Stimulated activated CD4-positive, alpha-beta T cell treated with anti-CD3 and anti-CD28 coated beads, Interleukin-15, amount 100 ng/mL, for 1 hour (primary cell): Measurements from ENCODE around the gene TSHR.
"Not testable (repeated sequence)": the region's sequence is repeated elsewhere in the genome, so short reads cannot be mapped to it uniquely, and the experiment has no call there.

ENCODE experiments used
- DNase-seq, 2 donors: peaks; one replicate each; pipeline ENCODE4 v3.0.0-alpha.2; 2020; ENCODE audit warnings: low read depth in 1 of 2, low spot score in 1 of 2

The TSHR gene

DNA sequence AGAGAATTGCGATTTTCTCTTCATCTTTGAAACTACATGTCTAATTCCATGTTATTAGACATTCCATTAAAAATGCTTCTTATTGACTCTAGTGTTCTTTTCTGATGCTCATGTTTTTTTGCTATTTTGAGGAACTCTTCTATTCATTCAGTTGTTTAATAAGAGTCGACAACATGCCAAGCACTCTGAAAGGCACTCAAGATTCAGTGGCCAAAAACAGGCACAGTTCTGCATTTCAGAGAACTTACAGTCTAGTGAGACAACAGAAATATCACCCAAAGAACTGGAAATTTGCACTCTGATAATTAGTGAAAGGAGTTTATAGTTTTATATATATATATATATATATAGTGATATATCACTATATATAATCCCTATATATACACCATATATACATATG is 111.7 kb downstream of the TSHR start:
- DNase-seq: no peak

- no peak for DNase-seq
Measured at GRCh38 chr14:81068176-81068782, 112.9 kb downstream of the TSHR start.

DNA sequence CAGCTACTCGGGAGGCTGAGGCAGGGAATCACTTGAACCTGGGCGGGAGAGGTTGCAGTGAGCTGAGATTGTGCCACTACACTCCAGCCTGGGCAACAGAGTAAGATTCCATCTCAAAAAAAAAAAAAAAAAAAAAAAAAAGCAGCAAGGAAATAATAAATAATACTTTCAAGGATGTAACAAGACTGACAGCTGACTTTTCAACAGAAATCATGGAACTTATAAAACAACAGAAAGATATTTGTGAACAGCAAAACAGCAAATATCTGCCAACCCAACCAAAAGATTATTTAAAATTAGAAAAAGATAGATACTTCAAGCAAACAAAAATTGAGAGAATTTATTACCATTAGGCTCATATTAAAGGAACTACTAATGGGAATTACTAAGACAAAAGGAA is 115.1 kb downstream of the TSHR start:
- no peak for DNase-seq

DNA sequence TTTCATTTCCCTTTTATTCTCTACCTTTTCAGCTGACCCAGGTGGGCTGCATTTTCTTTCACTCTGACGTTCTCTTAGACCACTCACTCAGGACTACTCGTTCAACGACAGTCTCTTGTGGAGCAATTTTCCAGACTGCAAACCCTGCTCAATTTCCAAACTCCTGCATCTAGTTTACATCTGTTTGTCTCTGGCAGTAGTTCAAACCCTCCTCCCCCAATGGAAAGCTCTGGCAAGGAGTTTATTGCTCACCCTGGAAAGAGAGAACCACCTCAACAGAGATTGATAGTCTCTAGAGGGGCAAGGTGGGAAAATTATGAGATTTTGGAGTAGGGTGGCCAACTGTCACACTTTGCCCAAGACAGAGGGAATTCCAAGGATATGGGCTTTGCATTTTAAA is 130.2 kb downstream of the TSHR start:
- no peak for DNase-seq

- no peak for DNase-seq
Measured at GRCh38 chr14:81087230-81087629, 131.8 kb downstream of the TSHR start.

- no peak for DNase-seq
Measured at GRCh38 chr14:81091139-81091538, 135.7 kb downstream of the TSHR start.

- no peak for DNase-seq
Measured at GRCh38 chr14:81091660-81092059, 136.2 kb downstream of the TSHR start.

GRCh38 chr14:81093651-81094050 is 138.2 kb downstream of the TSHR start:
- no peak for DNase-seq

GRCh38 chr14:81095539-81095938 is 140.1 kb downstream of the TSHR start:
- no peak for DNase-seq

DNA sequence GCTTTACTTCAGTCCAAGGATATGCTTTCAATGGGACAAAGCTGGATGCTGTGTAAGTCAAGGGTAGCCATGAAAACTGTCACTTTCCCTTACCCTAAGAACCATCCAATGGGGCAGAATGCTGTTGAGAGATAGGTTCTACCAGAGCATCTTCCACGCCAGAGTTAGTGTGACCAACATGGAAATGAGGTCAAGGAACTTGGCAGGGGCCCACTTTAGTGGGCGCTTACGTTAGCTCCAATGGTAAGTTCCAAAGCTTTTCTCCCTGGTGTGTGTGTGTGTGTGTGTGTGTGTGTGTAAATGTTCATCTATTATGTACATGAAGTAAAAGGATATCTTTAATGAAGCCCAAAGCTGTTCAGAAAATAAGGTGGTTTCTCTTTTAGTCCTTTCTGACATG is 141.2 kb downstream of the TSHR start:
- DNase-seq: no peak

DNA sequence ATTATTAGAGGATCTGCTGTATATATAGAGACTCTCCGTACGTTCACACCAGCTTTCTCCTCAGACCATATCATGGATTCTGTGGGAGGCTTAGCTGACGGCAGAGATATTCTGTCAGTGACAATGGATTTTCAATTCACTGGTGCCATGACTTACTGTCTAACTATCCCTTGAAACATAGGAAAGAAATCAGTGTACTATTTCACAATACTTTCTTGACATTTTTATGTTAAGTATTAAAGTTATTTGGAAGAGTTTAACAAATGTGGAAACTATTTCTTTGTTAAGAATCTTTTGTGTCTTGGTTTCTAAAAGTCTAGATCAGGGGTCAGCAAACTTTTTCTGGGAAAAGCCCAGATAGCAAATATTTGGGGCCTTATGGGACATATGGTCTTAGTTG is 146.8 kb downstream of the TSHR start:
- DNase-seq: no peak

- no peak for DNase-seq
Measured at GRCh38 chr14:81103443-81103842, 148.0 kb downstream of the TSHR start.

DNA sequence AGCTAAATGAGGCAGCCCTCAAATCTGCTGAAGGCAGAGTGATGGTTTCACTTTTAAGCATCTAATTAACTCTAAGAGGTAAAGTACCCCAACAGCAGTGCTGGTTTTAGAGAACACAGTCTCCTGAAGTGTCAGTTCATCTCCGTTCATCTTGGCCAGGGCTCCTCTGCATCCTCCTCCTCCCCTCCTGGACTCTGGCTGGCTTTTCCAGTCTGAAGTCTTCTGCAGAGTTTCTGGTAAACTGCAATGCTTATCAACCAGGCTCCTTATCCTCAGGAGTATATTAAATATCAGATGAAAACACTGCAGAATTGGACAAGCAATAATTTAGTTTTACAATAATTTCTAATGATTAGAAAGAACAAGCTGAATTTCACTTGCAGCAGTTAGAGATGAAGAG is 150.0 kb downstream of the TSHR start:
- DNase-seq: no peak

DNA sequence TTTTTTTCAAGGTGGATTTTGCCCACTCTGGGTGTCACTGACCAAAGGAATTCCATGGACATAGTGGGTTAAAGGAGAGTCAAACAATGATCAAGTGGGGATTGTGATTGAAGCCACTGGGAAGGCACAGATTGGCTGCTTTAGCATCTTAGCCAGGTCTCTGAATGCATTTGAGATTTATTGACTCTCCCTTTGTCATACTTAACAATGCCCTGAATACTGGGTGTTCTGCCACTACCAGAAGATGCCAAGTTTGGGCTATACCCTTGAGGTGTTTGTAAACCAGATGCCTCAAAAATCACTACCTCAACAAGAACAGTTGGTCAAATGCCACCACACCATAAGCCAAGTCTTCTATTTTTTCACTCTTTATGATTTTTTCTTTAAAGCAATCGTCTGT is 150.5 kb downstream of the TSHR start:
- no peak for DNase-seq

DNA sequence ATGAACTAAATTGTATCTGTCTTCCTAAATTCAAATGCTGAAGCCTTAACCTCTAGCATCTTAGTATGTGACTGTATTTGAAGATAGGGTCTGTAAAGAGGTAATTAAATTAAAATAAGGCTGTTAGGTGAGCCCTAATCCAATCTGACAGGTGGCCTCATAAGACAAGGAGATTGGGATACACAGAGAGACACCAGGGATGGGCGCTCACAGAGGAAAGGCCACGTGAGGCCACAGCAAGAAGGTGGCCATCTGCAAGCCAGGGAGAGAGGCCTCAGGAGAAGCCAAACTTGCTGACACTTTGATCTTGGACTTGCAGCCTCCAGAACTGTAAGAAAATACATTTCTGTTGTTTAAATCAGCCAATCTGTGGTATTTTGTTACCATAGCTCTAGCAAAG is 154.8 kb downstream of the TSHR start:
- no peak for DNase-seq

- no peak for DNase-seq
Measured at GRCh38 chr14:81113176-81113575, 157.8 kb downstream of the TSHR start.

- DNase-seq: not testable (repeated sequence)
Measured at GRCh38 chr14:81113945-81114820, 158.8 kb downstream of the TSHR start.

DNA sequence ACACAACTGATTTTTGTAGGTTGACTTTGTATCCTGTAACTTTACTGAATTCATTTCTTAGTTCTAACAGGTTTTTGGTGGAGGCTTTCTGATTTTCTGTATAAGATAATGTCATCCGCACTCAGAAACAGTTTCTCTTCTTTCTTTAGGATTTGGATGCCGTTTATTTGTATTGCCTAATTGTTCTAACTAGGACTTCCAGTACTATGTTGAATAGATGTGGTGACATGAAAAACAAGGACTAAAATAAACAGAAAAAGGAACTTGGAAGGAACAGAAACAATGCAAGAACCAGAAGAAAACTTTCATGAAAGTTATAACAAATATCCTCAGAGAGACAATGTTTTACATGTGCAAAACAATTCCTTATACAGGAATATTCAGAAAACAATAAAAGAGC is 165.1 kb downstream of the TSHR start:
- no peak for DNase-seq

GRCh38 chr14:81122326-81122725 is 166.9 kb downstream of the TSHR start:
- DNase-seq: no peak

DNA sequence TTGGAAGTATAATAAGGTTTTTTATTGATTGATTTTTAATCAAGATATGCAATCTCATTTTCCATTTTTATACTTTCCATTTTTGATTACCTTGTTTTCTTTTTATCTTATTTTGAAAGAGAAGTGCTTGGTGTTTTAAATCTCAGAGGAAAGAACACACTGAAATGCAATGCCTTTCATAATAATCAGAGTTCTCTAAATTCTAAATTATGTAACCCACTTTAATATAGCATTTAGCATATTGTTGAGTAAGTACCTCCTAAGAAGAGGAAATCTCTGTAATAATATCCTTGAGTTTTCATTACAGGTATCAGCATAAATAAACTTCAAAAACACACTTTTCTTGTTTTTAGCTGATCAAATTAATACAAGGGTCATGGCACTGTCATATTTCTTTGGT is 168.4 kb downstream of the TSHR start:
- DNase-seq: no peak

GRCh38 chr14:81125536-81125935 is 170.1 kb downstream of the TSHR start:
- no peak for DNase-seq

DNA sequence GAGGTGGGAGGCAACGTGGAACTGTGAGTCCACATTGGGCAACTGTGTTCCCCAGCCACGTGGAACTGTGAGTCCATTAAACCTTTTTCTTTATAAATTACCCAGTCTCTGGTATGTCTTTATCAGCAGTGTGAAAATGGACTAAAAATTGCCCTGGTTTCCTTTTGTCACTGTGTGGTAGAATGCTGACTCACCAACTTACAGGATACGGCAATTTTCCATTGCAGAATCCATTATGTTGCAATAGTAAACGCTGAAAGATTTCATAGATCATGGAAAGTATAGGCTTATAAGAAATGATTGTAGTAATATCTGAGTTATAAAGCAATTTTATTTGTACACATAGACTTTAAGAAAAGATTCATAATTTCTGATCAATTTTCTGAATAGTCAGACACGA is 172.4 kb downstream of the TSHR start:
- DNase-seq: no peak

DNA sequence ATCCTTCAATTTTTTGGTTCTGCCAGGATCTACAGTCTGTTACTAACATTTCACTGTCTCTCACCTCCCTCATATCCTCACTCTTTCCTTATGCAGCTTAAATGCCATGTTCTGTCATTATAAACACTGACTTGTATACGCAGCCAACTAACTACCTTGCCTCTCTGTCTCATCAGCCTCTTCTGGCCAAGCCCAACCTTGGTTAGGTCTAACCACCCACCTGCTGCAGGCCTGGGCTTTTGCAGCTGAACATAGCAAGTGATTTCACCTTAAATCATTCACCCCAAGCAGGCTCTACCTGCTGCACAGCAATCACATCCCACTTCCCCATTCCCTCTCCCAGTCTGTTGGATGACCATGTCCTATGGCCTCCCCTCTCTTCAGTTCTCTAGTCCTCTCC is 173.8 kb downstream of the TSHR start:
- DNase-seq: no peak
